ENCODE data around the gene SPIRE1. TPM values are rescaled to one million over a fixed set of nuclear protein-coding genes. Genes with fewer than 3 reads are reported as not detected.

Gene SPIRE1
- total RNA-seq, 2 experiments from 2014 or later, result 2.8 to 4.4 TPM

- ChIA-PET POLR2A (no interaction called here), CTCF (interaction anchor here (0.9 kb wide), 1 partner anchor 23 kb away, joined by 3 read pairs; no protein-coding TSS in a partner anchor)
- intact Hi-C loops (cut with micrococcal nuclease), result no loop called here
- no peak for TF ChIP-seq CTCF (IDR thresholded peaks at IDR 0.05)
- no peak for ATAC-seq
- Mint-ChIP-seq H3K4me1 (ENCODE audit: low read depth) (no peaks in the 10 kb centered on the region), H3K27ac (no peak overlapping the region), H3K4me3 (no peak overlapping the region), H3K9me3 (no peaks in the 10 kb centered on the region), H3K27me3 (peaks cover 5% of the 10 kb centered on the region), H3K36me3 (ENCODE audit: low read depth) (no peaks in the 10 kb centered on the region)
- DNase-seq, result no peak
Observed at GRCh38 chr18:12516049-12516630, 141.8 kb downstream of the SPIRE1 start.

GRCh38 chr18:12515550-12515949 is 142.4 kb downstream of the SPIRE1 start:
- no peak overlapping the region for H3K4me3 Mint-ChIP-seq
- no peaks in the 10 kb centered on the region for H3K36me3 Mint-ChIP-seq (ENCODE audit: low read depth)
- CTCF ChIA-PET, result interaction anchor here (0.9 to 1.0 kb wide), 2 partner anchors 23 to 188 kb away, joined by 3 read pairs; no protein-coding TSS in a partner anchor
- ATAC-seq (no peak), DNase-seq (no peak)
- no peak overlapping the region for H3K27ac Mint-ChIP-seq
- intact Hi-C loops (cut with micrococcal nuclease), result no loop called here
- no peak for TF ChIP-seq CTCF (IDR thresholded peaks at IDR 0.05)
- POLR2A ChIA-PET, result no interaction called here
- H3K27me3 Mint-ChIP-seq, result peaks cover 5% of the 10 kb centered on the region
- H3K4me1 Mint-ChIP-seq (ENCODE audit: low read depth), result no peaks in the 10 kb centered on the region
- H3K9me3 Mint-ChIP-seq, result no peaks in the 10 kb centered on the region

- DNase-seq, result no peak
- CTCF ChIA-PET, result interaction anchor here (1.7 kb wide), 1 partner anchor 115 kb away, joined by 3 read pairs; no protein-coding TSS in a partner anchor
- TF ChIP-seq CTCF (IDR thresholded peaks at IDR 0.05), result no peak
- POLR2A ChIA-PET, result no interaction called here
- H3K27me3 Mint-ChIP-seq, result no peaks in the 10 kb centered on the region
- H3K4me3 Mint-ChIP-seq, result no peak overlapping the region
- ATAC-seq, result no peak
- H3K36me3 Mint-ChIP-seq (ENCODE audit: low read depth), result no peaks in the 10 kb centered on the region
- intact Hi-C loops (cut with micrococcal nuclease), result no loop called here
- no peaks in the 10 kb centered on the region for H3K4me1 Mint-ChIP-seq (ENCODE audit: low read depth)
- no peaks in the 10 kb centered on the region for H3K9me3 Mint-ChIP-seq
- H3K27ac Mint-ChIP-seq, result no peak overlapping the region
Observed at GRCh38 chr18:12507007-12507406, 150.9 kb downstream of the SPIRE1 start.

- Mint-ChIP-seq H3K36me3 (ENCODE audit: low read depth) (no peaks in the 10 kb centered on the region), H3K27me3 (no peaks in the 10 kb centered on the region), H3K4me3 (no peak overlapping the region), H3K4me1 (ENCODE audit: low read depth) (peaks cover 5% of the 10 kb centered on the region), H3K9me3 (no peaks in the 10 kb centered on the region), H3K27ac (no peak overlapping the region)
- TF ChIP-seq CTCF (IDR thresholded peaks at IDR 0.05), result no peak
- POLR2A ChIA-PET, result no interaction called here
- CTCF ChIA-PET, result no interaction called here
- DNase-seq, result no peak
- intact Hi-C loops (cut with micrococcal nuclease), result no loop called here
- ATAC-seq, result no peak
Observed at GRCh38 chr18:12500986-12501385, 156.9 kb downstream of the SPIRE1 start.

- Mint-ChIP-seq H3K36me3 (ENCODE audit: low read depth) (no peaks in the 10 kb centered on the region), H3K27me3 (no peaks in the 10 kb centered on the region), H3K9me3 (no peaks in the 10 kb centered on the region), H3K4me1 (ENCODE audit: low read depth) (peaks cover 5% of the 10 kb centered on the region), H3K27ac (no peak overlapping the region), H3K4me3 (no peak overlapping the region)
- ChIA-PET POLR2A (no interaction called here), CTCF (no interaction called here)
- no peak for TF ChIP-seq CTCF (IDR thresholded peaks at IDR 0.05)
- DNase-seq, result no peak
- no peak for ATAC-seq
- intact Hi-C loops (cut with micrococcal nuclease), result no loop called here
Observed at GRCh38 chr18:12497839-12498238, 160.1 kb downstream of the SPIRE1 start.
